ENCODE results near the gene BRAT1. TPM values are rescaled to one million over a fixed set of nuclear protein-coding genes. Genes with fewer than 3 reads are reported as not detected.
A peak's percentile ranks its signal among the peaks of the same experiment; 100 is the strongest.

The BRAT1 gene
- total RNA-seq, 2 donors from 2014 or later, result 42.1 to 42.7 TPM

GRCh38 chr7:2512179-2512661 is 43.1 kb downstream of the BRAT1 start:
- Histone ChIP-seq H3K4me1 (ENCODE audit: control insufficient read depth, insufficient read depth, low read length) (peaks cover 15% of the 10 kb centered on the region), H3K4me3 (ENCODE audit: low read length) (no peak overlapping the region), H3K27ac (ENCODE audit: low read depth, low read length) (no peak overlapping the region), H3K9me3 (ENCODE audit: control insufficient read depth, low read length) (no peaks in the 10 kb centered on the region), H3K27me3 (ENCODE audit: control insufficient read depth, insufficient read depth, low read length, poor library complexity, severe bottlenecking) (no peaks in the 10 kb centered on the region), H3K9ac (ENCODE audit: extremely low read depth, low read length, poor library complexity, severe bottlenecking) (no peak overlapping the region), H3K36me3 (ENCODE audit: control insufficient read depth, insufficient read depth, low read length) (no peaks in the 10 kb centered on the region)
- H3K9me3 Mint-ChIP-seq, result no peaks in the 10 kb centered on the region
- DNase-seq, result peak; percentile 58
- peaks cover 2% of the 10 kb centered on the region for H3K27me3 Mint-ChIP-seq (ENCODE audit: insufficient read depth)
- H3K4me1 Mint-ChIP-seq, result peaks cover 37% of the 10 kb centered on the region
- 84 to 96% methylated on average over 3 to 12 of the region's 12 CpGs for WGBS, 2 experiments (ENCODE audit: insufficient coverage in 1 of 2, insufficient read length in 1 of 2)
- no peaks in the 10 kb centered on the region for H3K36me3 Mint-ChIP-seq (ENCODE audit: low read depth)
- H3K4me3 Mint-ChIP-seq, result no peak overlapping the region
- no peak for TF ChIP-seq CTCF (conservative IDR thresholded peaks at IDR 0.05)
- H3K27ac Mint-ChIP-seq, result no peak overlapping the region

- Mint-ChIP-seq H3K4me3 (no peak overlapping the region), H3K4me1 (peaks cover 35% of the 10 kb centered on the region), H3K36me3 (ENCODE audit: low read depth) (no peaks in the 10 kb centered on the region), H3K27ac (no peak overlapping the region), H3K9me3 (no peaks in the 10 kb centered on the region), H3K27me3 (ENCODE audit: insufficient read depth) (no peaks in the 10 kb centered on the region)
- H3K9me3 ChIP-seq (ENCODE audit: control insufficient read depth, low read length), result no peaks in the 10 kb centered on the region
- H3K9ac ChIP-seq (ENCODE audit: extremely low read depth, low read length, poor library complexity, severe bottlenecking), result no peak overlapping the region
- H3K27me3 ChIP-seq (ENCODE audit: control insufficient read depth, insufficient read depth, low read length, poor library complexity, severe bottlenecking), result no peaks in the 10 kb centered on the region
- peaks cover 15% of the 10 kb centered on the region for H3K4me1 ChIP-seq (ENCODE audit: control insufficient read depth, insufficient read depth, low read length)
- 76 to 91% methylated on average over 12 to 18 of the region's 18 CpGs for WGBS, 2 experiments (ENCODE audit: insufficient coverage in 1 of 2, insufficient read length in 1 of 2)
- TF ChIP-seq CTCF (conservative IDR thresholded peaks at IDR 0.05), result no peak
- peak; percentile 59 for DNase-seq
- no peak overlapping the region for H3K4me3 ChIP-seq (ENCODE audit: low read length)
- no peak overlapping the region for H3K27ac ChIP-seq (ENCODE audit: low read depth, low read length)
- H3K36me3 ChIP-seq (ENCODE audit: control insufficient read depth, insufficient read depth, low read length), result no peaks in the 10 kb centered on the region
Observed at GRCh38 chr7:2511769-2512168, 43.6 kb downstream of the BRAT1 start.

GRCh38 chr7:2510909-2511768 is 44.2 kb downstream of the BRAT1 start:
- no peak overlapping the region for H3K4me3 Mint-ChIP-seq
- H3K36me3 ChIP-seq (ENCODE audit: control insufficient read depth, insufficient read depth, low read length), result no peaks in the 10 kb centered on the region
- no peaks in the 10 kb centered on the region for H3K9me3 Mint-ChIP-seq
- no peaks in the 10 kb centered on the region for H3K27me3 ChIP-seq (ENCODE audit: control insufficient read depth, insufficient read depth, low read length, poor library complexity, severe bottlenecking)
- H3K27ac ChIP-seq (ENCODE audit: low read depth, low read length), result no peak overlapping the region
- peaks cover 15% of the 10 kb centered on the region for H3K4me1 ChIP-seq (ENCODE audit: control insufficient read depth, insufficient read depth, low read length)
- peaks cover 31% of the 10 kb centered on the region for H3K4me1 Mint-ChIP-seq
- no peaks in the 10 kb centered on the region for H3K9me3 ChIP-seq (ENCODE audit: control insufficient read depth, low read length)
- WGBS, 2 experiments (ENCODE audit: insufficient coverage in 1 of 2, insufficient read length in 1 of 2), result 63 to 78% methylated on average over 6 to 27 of the region's 27 CpGs
- no peak for TF ChIP-seq CTCF (conservative IDR thresholded peaks at IDR 0.05)
- no peak overlapping the region for H3K27ac Mint-ChIP-seq
- H3K4me3 ChIP-seq (ENCODE audit: low read length), result no peak overlapping the region
- H3K9ac ChIP-seq (ENCODE audit: extremely low read depth, low read length, poor library complexity, severe bottlenecking), result no peak overlapping the region
- peak; percentile 71 for DNase-seq
- H3K36me3 Mint-ChIP-seq (ENCODE audit: low read depth), result no peaks in the 10 kb centered on the region
- H3K27me3 Mint-ChIP-seq (ENCODE audit: insufficient read depth), result no peaks in the 10 kb centered on the region

Data from endodermal cell (in vitro differentiated cells).